Suprapubic skin (tissue), 4 donors: Measurements from ENCODE around the gene SAMD11.
"Not testable (repeated sequence)": the region's sequence is repeated elsewhere in the genome, so short reads cannot be mapped to it uniquely, and the experiment has no call there.

Source experiments
- CTCF ChIP-seq, 2 donors: fragments of 200-600 bp in 1 of 2; fragments of 450-650 bp in 1 of 2; sonication (generic) in 1 of 2; IDR thresholded peaks; one replicate each; pipeline ENCODE4 v1.5.1; 2016 to 2019; ENCODE audit warnings: antibody characterized with exemption in 2 of 2, mild to moderate bottlenecking in 1 of 2, moderate library complexity in 1 of 2
- EP300 ChIP-seq: sonication (generic); formaldehyde crosslinking; IDR thresholded peaks from one replicate; pipeline ENCODE4 v1.6.1; 2017; ENCODE audit warnings: antibody characterized with exemption
- POLR2A ChIP-seq, 2 donors: fragments of 450-650 bp; IDR thresholded peaks; one replicate each; pipeline ENCODE4 v1.6.1; 2017; ENCODE audit warnings: antibody characterized with exemption in 2 of 2, mild to moderate bottlenecking in 2 of 2, moderate library complexity in 2 of 2
- POLR2AphosphoS5 ChIP-seq, 3 donors: sonication (generic); formaldehyde crosslinking; IDR thresholded peaks; one replicate each; pipeline ENCODE4 v1.6.1; 2017; ENCODE audit warnings: antibody characterized with exemption in 3 of 3

GRCh38 chr1:890234-890633 is 33.5 kb upstream of the SAMD11 start:
- not testable (repeated sequence) for TF ChIP-seq POLR2AphosphoS5 (IDR thresholded peaks at IDR 0.05); CTCF (IDR thresholded peaks at IDR 0.05); POLR2A (IDR thresholded peaks at IDR 0.05); EP300
